ENCODE measurements around the gene SPSB1. TPM values are rescaled to one million over a fixed set of nuclear protein-coding genes. Genes with fewer than 3 reads are reported as not detected.

Gene SPSB1
- total and polyA plus RNA-seq, 2 experiments from 2014 or later, result 2.4 to 6.8 TPM

GRCh38 chr1:9371391-9371935, 78.8 kb downstream of the SPSB1 start:
- Histone ChIP-seq H3F3A (replicated peaks; ENCODE audit: low read depth) (no peaks in the 10 kb centered on the region), H3K9me2 (ENCODE audit: insufficient read depth) (no peaks in the 10 kb centered on the region), H3K4me1 (ENCODE audit: insufficient read depth) (no peaks in the 10 kb centered on the region), H3K4me3 (no peak overlapping the region), H4K20me1 (replicated peaks; ENCODE audit: insufficient read depth) (no peaks in the 10 kb centered on the region), H3K36me3 (ENCODE audit: insufficient read depth) (no peaks in the 10 kb centered on the region), H2AFZ (no peak overlapping the region), H3K79me2 (replicated peaks; ENCODE audit: insufficient read depth) (no peaks in the 10 kb centered on the region), H3K4me2 (no peak overlapping the region), H3K27me3 (ENCODE audit: insufficient read depth) (no peaks in the 10 kb centered on the region), H3K27ac (ENCODE audit: low read depth) (no peak overlapping the region)
- no peak for TF ChIP-seq POLR2AphosphoS5 (IDR thresholded peaks at IDR 0.05; ENCODE audit: low read depth)
- TF ChIP-seq ZNF331 (CRISPR knock-in tag; IDR thresholded peaks at IDR 0.05; ENCODE audit: low read depth), result no peak
- no peak for TF ChIP-seq CREB1 (CRISPR knock-in tag; IDR thresholded peaks at IDR 0.05; ENCODE audit: low read depth)
- no peak for TF ChIP-seq EZH2 (IDR thresholded peaks at IDR 0.05; ENCODE audit: low read depth, unreplicated experiment)
- no peak for TF ChIP-seq JUNB (IDR thresholded peaks at IDR 0.05; ENCODE audit: unreplicated experiment)
- TF ChIP-seq, protein P1, sequence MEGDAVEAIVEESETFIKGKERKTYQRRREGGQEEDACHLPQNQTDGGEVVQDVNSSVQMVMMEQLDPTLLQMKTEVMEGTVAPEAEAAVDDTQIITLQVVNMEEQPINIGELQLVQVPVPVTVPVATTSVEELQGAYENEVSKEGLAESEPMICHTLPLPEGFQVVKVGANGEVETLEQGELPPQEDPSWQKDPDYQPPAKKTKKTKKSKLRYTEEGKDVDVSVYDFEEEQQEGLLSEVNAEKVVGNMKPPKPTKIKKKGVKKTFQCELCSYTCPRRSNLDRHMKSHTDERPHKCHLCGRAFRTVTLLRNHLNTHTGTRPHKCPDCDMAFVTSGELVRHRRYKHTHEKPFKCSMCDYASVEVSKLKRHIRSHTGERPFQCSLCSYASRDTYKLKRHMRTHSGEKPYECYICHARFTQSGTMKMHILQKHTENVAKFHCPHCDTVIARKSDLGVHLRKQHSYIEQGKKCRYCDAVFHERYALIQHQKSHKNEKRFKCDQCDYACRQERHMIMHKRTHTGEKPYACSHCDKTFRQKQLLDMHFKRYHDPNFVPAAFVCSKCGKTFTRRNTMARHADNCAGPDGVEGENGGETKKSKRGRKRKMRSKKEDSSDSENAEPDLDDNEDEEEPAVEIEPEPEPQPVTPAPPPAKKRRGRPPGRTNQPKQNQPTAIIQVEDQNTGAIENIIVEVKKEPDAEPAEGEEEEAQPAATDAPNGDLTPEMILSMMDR (conservative IDR thresholded peaks at IDR 0.05; ENCODE audit: low read depth in 2 of 2), result no peak
- TF ChIP-seq STAT1 (IDR thresholded peaks at IDR 0.05; ENCODE audit: unreplicated experiment), result no peak
- no peak for TF ChIP-seq ETS1 (IDR thresholded peaks at IDR 0.05)
- no peak for TF ChIP-seq EZH2phosphoT487 (IDR thresholded peaks at IDR 0.05; ENCODE audit: unreplicated experiment)
- TF ChIP-seq, protein P2, sequence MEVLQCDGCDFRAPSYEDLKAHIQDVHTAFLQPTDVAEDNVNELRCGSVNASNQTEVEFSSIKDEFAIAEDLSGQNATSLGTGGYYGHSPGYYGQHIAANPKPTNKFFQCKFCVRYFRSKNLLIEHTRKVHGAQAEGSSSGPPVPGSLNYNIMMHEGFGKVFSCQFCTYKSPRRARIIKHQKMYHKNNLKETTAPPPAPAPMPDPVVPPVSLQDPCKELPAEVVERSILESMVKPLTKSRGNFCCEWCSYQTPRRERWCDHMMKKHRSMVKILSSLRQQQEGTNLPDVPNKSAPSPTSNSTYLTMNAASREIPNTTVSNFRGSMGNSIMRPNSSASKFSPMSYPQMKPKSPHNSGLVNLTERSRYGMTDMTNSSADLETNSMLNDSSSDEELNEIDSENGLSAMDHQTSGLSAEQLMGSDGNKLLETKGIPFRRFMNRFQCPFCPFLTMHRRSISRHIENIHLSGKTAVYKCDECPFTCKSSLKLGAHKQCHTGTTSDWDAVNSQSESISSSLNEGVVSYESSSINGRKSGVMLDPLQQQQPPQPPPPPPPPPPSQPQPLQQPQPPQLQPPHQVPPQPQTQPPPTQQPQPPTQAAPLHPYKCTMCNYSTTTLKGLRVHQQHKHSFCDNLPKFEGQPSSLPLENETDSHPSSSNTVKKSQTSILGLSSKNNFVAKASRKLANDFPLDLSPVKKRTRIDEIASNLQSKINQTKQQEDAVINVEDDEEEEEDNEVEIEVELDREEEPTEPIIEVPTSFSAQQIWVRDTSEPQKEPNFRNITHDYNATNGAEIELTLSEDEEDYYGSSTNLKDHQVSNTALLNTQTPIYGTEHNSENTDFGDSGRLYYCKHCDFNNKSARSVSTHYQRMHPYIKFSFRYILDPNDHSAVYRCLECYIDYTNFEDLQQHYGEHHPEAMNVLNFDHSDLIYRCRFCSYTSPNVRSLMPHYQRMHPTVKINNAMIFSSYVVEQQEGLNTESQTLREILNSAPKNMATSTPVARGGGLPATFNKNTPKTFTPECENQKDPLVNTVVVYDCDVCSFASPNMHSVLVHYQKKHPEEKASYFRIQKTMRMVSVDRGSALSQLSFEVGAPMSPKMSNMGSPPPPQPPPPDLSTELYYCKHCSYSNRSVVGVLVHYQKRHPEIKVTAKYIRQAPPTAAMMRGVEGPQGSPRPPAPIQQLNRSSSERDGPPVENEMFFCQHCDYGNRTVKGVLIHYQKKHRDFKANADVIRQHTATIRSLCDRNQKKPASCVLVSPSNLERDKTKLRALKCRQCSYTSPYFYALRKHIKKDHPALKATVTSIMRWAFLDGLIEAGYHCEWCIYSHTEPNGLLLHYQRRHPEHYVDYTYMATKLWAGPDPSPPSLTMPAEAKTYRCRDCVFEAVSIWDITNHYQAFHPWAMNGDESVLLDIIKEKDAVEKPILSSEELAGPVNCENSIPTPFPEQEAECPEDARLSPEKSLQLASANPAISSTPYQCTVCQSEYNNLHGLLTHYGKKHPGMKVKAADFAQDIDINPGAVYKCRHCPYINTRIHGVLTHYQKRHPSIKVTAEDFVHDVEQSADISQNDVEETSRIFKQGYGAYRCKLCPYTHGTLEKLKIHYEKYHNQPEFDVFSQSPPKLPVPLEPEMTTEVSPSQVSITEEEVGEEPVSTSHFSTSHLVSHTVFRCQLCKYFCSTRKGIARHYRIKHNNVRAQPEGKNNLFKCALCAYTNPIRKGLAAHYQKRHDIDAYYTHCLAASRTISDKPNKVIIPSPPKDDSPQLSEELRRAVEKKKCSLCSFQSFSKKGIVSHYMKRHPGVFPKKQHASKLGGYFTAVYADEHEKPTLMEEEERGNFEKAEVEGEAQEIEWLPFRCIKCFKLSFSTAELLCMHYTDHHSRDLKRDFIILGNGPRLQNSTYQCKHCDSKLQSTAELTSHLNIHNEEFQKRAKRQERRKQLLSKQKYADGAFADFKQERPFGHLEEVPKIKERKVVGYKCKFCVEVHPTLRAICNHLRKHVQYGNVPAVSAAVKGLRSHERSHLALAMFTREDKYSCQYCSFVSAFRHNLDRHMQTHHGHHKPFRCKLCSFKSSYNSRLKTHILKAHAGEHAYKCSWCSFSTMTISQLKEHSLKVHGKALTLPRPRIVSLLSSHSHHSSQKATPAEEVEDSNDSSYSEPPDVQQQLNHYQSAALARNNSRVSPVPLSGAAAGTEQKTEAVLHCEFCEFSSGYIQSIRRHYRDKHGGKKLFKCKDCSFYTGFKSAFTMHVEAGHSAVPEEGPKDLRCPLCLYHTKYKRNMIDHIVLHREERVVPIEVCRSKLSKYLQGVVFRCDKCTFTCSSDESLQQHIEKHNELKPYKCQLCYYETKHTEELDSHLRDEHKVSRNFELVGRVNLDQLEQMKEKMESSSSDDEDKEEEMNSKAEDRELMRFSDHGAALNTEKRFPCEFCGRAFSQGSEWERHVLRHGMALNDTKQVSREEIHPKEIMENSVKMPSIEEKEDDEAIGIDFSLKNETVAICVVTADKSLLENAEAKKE (CRISPR knock-in tag; IDR thresholded peaks at IDR 0.05), result no peak
- TF ChIP-seq, protein P3, sequence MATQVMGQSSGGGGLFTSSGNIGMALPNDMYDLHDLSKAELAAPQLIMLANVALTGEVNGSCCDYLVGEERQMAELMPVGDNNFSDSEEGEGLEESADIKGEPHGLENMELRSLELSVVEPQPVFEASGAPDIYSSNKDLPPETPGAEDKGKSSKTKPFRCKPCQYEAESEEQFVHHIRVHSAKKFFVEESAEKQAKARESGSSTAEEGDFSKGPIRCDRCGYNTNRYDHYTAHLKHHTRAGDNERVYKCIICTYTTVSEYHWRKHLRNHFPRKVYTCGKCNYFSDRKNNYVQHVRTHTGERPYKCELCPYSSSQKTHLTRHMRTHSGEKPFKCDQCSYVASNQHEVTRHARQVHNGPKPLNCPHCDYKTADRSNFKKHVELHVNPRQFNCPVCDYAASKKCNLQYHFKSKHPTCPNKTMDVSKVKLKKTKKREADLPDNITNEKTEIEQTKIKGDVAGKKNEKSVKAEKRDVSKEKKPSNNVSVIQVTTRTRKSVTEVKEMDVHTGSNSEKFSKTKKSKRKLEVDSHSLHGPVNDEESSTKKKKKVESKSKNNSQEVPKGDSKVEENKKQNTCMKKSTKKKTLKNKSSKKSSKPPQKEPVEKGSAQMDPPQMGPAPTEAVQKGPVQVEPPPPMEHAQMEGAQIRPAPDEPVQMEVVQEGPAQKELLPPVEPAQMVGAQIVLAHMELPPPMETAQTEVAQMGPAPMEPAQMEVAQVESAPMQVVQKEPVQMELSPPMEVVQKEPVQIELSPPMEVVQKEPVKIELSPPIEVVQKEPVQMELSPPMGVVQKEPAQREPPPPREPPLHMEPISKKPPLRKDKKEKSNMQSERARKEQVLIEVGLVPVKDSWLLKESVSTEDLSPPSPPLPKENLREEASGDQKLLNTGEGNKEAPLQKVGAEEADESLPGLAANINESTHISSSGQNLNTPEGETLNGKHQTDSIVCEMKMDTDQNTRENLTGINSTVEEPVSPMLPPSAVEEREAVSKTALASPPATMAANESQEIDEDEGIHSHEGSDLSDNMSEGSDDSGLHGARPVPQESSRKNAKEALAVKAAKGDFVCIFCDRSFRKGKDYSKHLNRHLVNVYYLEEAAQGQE (IDR thresholded peaks at IDR 0.05; ENCODE audit: unreplicated experiment), result no peak
- H3K27me3 Mint-ChIP-seq (ENCODE audit: insufficient read depth, low read depth, poor library complexity), result peaks cover 7% of the 10 kb centered on the region
- no peak overlapping the region for H3K27ac Mint-ChIP-seq
- H3K36me3 Mint-ChIP-seq (ENCODE audit: low read depth), result no peaks in the 10 kb centered on the region
- DNase-seq (ENCODE audit: low spot score) (peak; percentile 44), ATAC-seq (peak; percentile 38)
- peaks cover 14% of the 10 kb centered on the region for H3K4me1 Mint-ChIP-seq
- H3K9me3 Mint-ChIP-seq, result no peaks in the 10 kb centered on the region
- H3K4me3 Mint-ChIP-seq, result no peak overlapping the region

Measured in GM23338 (cell line).